ENCODE results near the gene LIM2.

LIM2 gene

GRCh38 chr19:51331716-51332115 is 56.1 kb downstream of the LIM2 start:
- DNase-seq (no peak), ATAC-seq (replicated peaks) (no peak)
- Mint-ChIP-seq H3K4me3 (no peak overlapping the region), H3K27me3 (peaks cover 63 to 67% of the 10 kb centered on the region in 2 donors), H3K36me3 (peaks cover 18 to 40% of the 10 kb centered on the region in 2 donors), H3K4me1 (peaks cover 9 to 13% of the 10 kb centered on the region in 2 donors), H3K27ac (no peak overlapping the region), H3K9me3 (peaks cover 4 to 5% of the 10 kb centered on the region in 2 donors)

DNA sequence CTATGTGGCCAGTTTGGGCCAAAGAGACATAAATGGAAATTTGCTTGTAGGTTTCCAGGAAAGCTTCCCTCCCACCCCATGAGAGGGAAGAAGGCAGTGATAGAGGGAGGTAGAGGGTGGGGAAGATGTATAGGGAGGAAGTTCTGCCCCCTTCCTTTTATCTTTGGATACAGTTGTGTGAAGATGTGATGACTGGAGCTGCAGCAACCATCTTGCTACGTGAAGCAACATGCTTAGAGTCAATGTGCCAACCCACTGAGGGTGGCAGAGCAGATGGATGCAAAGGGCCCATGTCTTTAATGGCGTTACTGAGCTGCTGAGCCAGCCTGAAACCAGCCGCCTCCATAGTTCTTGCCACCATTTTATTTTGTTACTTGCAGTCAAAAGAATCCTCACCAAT is 56.6 kb downstream of the LIM2 start:
- Mint-ChIP-seq H3K27ac (no peak overlapping the region), H3K4me3 (no peak overlapping the region), H3K27me3 (peaks cover 68 to 72% of the 10 kb centered on the region in 2 donors), H3K36me3 (peaks cover 18 to 36% of the 10 kb centered on the region in 2 donors), H3K9me3 (peaks cover 4 to 5% of the 10 kb centered on the region in 2 donors), H3K4me1 (peaks cover 9 to 13% of the 10 kb centered on the region in 2 donors)
- DNase-seq (no peak), ATAC-seq (replicated peaks) (no peak)

GRCh38 chr19:51330366-51330765 is 57.4 kb downstream of the LIM2 start:
- peaks cover 76 to 80% of the 10 kb centered on the region in 2 donors for H3K27me3 Mint-ChIP-seq

More at GRCh38 chr19:51330366-51330765, 57.4 kb downstream of the LIM2 start:
- ATAC-seq (replicated peaks) = no peak
- peaks cover 9 to 20% of the 10 kb centered on the region in 2 donors for H3K4me1 Mint-ChIP-seq
- H3K9me3 Mint-ChIP-seq = peaks cover 4 to 5% of the 10 kb centered on the region in 2 donors
- H3K27ac Mint-ChIP-seq = no peak overlapping the region
- no peak overlapping the region for H3K4me3 Mint-ChIP-seq
- peaks cover 18 to 36% of the 10 kb centered on the region in 2 donors for H3K36me3 Mint-ChIP-seq
- DNase-seq = no peak

Measured in stimulated activated naive B cell treated with anti-CD40 and anti-IgM and Interleukin-4, amounts not matched to agents 10 μg/mL and 1 μg/mL and 100 μg/mL, for 72 hours (primary cell).